Activated effector memory CD4-positive, alpha-beta T cell treated with anti-CD3 and anti-CD28 coated beads, Interleukin-2, amount 50 U/mL, for 16 hours (primary cell): ENCODE measurements around the gene NANOS3.

ENCODE experiments used
- DNase-seq: peaks from one replicate; pipeline ENCODE4 v3.0.0-alpha.2; 2020

The NANOS3 gene

DNA sequence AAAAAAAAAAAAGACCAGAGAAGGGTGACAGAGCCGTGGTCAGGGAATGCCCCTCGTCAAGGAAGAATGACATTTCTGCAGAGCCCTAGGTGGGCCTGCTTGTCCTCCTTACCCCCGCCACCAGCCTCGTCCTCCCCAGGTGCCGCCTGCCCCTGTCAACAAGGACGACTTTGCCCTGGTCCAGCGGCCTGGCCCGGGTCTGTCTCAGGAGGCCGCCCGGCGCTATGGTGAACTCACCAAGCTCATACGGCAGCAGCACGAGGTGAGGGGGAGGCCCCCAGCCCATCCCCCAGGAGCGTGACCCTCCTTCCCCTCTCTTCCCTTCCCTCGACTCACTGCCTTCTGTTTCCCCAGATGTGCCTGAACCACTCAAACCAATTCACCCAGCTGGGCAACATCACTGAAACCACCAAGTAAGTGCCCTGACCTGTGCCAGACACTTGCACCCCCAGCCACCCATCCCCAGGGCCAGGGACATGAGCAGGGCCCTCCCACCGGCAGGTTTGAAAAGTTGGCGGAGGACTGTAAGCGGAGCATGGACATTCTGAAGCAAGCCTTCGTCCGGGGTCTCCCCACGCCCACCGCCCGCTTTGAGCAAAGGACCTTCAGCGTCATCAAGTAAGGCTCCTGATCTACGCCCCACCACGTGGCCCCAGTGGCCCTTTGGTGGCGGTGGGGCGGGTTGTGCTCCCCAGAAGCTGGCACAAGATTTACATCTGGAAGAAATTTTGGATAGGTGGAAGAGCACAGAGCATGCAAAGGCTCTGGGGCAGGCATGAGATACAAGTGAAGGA lies 46.5 kb downstream of the NANOS3 start:
- no peak for DNase-seq

DNA sequence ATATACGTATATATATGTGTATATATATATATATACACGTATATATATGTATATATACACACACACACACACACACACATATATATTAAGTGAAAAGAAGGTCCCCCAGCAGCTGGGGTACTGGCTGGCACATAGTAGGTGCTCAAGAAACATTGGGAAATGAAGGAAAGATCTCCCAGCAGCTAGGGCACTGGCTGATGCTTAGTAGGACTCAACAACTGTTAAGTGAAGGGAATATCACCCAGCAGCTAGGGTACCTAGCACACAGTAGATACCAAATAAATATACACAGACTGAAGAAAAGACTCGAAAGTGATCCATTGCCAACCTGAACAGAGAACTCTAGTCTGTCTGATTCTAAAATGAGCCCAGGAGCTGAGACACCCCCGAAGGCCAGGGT lies 49.1 kb downstream of the NANOS3 start:
- no peak for DNase-seq

DNA sequence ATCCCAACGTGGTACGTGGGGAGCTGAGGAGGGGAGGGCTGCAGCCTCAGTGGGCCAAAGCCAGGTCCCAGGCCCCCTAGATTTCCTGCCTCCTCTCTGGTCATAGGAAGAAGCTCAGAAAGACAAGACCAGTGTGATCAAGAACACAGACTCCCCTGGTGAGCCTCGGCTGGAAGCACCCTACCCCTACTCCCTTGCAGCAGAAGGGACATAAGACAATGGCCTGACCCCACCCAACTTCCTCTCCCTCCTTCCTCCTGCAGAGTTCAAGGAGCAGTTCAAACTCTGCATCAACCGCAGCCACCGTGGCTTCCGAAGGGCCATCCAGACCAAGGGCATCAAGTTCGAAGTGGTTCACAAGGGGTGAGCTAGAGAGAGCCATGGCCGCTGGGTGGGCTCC lies 49.8 kb downstream of the NANOS3 start:
- DNase-seq = no peak

DNA sequence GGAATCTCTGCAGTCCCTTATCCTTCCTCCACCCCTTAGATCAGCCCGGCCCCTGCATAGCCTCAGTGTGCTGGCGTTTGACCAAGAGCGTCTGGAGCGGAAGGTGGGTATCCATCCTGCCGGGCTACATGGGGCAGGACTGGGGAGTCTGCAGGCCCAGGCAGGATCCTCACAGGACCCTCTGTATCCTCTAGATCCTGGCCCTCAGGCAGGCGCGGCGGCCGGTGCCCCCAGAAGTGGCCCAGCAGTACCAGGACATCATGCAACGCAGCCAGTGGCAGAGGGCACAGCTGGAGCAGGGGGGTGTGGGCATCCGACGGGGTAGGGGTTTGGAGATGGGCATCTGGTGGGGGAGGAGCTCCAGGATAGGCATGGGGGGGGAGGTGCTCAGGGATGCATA lies 52.4 kb downstream of the NANOS3 start:
- DNase-seq = no peak

DNA sequence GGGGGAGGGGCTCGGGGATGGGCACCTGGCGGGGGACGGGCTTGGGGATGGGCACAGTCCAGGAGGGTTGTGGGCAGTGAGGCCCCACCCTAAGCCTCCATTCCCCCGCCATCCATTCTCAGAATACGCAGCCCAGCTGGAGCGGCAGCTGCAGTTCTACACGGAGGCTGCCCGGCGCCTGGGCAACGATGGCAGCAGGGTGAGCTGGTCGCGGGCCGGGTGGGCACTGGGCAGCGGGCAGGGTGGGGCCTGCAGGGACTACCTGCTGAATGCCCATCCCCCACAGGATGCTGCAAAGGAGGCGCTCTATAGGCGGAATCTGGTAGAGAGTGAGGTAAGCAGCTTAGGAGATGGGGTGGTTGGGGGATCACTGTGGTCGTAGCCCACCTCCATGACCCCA lies 53.0 kb downstream of the NANOS3 start:
- DNase-seq = no peak
